IPS-NIHi7 (cell line): ENCODE results near the gene CYP46A1.
A peak's percentile ranks its signal among the peaks of the same experiment; 100 is the strongest.

ENCODE experiments used
- DNase-seq: peaks from one replicate; pipeline ENCODE4 v3.0.0; 2012; ENCODE audit warnings: mixed read lengths; ENCODE audit errors: extremely low spot score

Gene CYP46A1

GRCh38 chr14:99708449-99708848 lies 24.4 kb downstream of the CYP46A1 start:
- no peak for DNase-seq

DNA sequence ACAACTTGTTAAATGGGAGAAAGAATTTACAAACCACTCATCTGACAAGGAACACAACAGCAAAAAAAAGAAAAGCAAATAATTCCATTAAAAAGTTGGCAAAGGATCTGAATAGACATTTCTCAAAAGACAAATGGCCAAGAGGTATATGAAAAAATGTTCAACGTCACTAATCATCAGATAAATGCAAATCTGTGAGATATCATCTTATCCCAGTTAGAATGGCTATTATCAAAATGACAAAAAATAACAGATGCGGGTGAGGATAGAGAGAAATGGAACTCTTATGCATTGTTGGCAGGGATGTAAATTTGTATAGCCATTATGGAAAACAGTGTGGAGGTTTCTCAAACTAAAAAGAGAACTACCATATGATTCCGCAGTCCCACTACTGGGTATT lies 29.9 kb downstream of the CYP46A1 start:
- DNase-seq = no peak

DNA sequence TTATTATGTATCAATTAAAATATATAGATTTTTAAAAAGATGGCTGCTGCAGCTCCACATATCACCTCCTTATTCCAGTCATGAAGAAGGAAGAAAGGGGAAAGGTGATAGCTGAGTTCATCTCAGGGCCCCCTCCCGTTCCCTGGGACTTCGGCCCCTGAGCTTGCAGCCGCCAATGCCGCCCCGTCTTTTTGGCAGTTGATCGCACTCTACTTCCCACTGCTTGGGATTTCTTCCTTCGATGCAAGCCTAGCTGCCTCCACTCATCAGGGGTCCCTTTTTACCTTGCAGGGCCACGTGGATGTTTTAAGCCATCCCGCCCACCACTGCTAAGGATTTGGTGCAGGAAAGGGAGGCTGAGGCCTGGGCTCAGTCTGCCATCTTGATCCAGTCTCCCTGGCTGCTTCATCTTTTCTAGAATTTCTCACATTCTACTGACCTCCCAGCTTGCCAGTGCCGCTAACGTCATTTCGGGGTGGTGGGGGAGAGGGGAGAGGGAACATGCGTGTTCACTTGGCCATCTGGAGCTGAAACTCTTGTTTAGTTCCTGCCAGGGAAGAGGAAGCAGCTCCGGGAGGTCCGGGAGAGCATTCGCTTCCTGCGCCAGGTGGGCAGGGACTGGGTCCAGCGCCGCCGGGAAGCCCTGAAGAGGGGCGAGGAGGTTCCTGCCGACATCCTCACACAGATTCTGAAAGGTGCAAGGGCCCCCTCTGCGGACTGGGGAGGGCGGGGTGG lies 31.3 kb downstream of the CYP46A1 start:
- DNase-seq = peak; percentile 7

DNA sequence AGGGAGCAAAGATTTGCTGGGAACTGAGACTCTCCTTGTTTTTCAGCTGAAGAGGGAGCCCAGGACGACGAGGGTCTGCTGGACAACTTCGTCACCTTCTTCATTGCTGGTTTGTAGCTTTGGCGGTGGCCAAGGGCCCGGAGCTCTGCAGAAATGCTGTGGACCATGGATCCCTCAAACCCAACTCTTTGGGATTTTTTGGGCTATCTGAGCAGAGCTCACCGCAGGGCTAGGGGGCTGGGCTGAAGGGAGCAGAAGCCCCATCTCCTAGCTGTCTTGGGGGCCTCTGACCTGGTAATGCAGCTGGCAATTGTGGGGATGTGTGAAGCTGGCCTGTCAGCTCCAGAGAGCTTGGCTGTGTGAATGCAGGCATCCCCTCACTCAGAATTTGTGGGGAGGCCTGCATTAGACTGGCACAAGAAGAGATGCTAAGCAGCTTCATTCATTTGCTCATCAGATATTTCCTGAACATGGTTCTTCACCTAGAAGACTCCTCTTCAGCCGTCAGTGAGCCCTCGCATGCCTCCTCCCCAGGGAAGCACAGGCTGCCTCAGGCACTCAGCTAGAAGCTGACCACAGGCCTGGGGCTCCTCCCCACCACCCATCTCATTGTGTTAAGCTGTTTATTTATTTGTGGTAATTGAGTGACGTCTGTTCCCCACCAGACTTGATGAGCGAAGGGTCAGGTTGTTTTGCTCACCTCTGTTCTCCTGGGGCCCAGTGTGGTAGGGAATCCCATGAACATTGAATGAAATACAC lies 32.2 kb downstream of the CYP46A1 start:
- peak; percentile 6 for DNase-seq

GRCh38 chr14:99716850-99717681 lies 33.0 kb downstream of the CYP46A1 start:
- DNase-seq = peak; percentile 4

- no peak for DNase-seq
Observed at GRCh38 chr14:99717682-99718013, 33.5 kb downstream of the CYP46A1 start.

DNA sequence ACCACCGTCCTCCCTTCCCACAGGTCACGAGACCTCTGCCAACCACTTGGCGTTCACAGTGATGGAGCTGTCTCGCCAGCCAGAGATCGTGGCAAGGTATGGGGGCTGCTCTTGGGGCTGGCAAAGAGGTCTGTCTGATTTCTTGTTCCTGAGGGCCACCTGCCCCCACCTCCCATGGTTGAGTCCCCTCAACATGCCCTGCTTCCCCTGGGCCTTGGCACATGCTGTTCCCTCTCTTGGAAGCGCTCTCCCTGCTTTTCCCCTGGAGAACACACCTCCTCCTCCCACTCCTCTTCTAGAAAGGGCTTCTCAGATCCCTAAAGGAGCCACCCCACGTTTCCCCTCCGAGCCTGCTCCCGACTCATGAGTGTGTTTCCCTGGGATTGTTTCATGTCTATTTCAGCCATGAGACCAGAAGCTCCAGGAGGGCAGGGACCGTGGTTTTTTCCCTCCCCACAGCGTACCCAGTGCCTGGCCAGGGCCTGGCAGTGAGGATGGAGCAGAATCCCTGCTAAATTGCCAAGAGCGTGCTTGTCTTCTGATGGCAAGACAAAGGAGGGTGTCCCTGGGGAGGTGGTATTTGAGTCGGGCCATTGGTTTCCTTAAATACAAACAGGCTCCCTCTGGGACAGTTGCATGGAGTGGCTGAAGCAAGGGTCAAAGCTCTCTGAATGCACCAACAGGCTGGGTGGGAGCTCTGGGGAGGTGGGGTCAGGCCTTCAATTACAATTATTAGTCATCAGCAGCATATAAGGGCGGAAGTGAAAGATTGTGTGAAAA lies 34.1 kb downstream of the CYP46A1 start:
- DNase-seq = peak; percentile 18

DNA sequence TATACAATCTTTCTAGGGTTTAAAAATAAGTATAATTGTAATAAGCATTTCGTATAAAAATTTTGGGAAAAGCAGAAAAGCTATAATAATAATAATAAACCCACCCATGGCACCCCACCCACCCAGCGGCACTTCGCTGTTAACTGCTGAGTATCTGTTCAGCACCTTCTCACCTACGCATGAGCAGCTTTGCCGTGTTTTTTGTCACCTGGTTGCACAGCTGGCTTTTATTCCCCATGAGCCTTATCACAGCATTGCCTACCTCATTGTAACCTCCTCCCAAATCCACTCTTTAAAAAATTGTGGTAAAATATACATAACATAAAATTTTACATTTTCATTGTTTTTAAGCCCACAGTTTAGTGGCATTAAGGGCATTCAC lies 34.7 kb downstream of the CYP46A1 start:
- no peak for DNase-seq

DNA sequence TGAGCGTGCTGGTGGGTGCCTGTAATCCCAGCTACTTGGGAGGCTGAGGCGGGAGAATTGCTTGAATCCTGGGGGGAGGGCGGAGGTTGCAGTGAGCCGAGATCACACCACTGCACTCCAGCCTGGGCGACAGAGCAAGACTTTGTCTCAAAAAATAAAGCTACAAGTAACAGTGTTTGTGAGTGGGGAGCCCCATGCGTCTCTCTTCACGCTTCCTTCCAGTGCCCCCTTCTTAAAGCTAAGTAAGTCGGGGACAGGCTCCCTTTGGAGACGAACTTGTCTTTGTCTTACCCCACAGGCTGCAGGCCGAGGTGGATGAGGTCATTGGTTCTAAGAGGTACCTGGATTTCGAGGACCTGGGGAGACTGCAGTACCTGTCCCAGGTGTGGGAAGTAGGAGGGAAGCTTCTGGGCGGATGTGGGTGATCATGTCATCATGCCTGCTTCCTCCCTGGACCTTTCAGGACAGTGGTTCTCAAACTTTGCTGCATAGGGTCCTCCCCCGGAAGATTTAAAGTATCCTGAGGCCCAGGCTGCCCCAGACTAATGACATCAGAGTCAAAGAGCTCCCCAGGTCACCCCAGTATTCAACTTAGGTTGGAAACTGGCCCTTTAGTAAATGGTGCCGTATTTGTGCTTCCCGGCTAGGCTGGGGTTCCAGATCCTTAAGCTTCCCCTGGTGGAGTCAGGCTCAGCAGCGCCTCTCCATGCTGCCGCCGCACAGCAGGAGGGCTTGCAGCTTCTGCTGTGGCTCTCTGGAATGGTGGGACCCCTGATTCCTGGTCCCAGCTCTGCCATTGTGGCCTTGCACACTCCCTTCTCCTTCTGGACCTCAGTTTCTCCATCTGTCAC lies 37.1 kb downstream of the CYP46A1 start:
- no peak for DNase-seq

GRCh38 chr14:99721792-99722516 lies 37.9 kb downstream of the CYP46A1 start:
- no peak for DNase-seq

DNA sequence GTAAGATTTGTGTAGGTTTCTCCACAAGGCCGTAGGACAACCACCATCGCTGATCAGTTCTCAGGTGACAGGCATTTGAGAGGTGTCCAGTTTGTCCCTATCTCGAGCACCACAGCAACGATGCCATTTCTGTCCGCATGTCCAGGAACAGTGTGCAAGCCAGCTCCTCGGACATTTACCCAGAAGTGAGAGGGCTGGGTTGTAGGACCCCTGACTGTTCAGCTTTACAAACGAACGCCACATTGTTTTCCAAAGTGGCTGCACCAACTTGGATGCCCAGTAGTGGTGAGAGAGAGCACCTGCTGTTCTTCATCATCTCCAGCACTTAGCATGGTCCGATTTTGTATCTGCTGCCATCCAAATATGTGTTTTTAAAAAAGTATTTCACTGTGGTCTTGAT lies 38.6 kb downstream of the CYP46A1 start:
- DNase-seq = no peak

DNA sequence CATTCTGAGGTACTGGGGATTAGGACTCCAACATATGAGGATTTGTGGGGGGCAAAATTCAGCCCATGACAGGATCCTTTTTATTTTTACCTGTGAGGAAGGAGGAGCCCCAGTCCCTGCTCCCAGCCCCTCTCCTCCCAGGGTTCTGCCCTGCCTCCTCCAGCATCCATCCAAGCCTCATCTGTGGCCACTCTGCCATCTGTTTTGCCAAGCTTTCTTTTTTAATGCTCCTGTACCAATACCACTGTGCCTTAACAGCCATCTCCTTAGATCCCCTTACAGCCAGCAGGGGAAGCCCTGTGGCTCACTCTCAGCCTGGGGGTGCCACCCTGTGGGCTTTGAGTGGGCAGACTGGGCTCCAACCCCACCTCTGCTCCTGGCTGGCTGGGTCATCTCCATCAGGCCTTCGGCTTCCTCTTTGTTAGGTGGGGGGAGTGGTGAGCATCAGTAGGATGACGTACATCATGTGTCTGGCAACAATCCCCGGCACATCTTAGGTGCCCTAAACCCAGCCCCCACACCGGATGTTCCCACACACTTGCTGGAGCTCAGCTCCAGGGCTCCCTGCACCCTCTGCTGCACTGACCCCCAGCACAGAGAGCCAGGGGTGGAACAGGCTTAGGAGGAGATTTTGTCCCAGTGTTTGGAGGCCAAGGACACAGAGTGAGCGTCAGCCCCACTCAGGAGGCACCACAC lies 40.2 kb downstream of the CYP46A1 start:
- DNase-seq = no peak

DNA sequence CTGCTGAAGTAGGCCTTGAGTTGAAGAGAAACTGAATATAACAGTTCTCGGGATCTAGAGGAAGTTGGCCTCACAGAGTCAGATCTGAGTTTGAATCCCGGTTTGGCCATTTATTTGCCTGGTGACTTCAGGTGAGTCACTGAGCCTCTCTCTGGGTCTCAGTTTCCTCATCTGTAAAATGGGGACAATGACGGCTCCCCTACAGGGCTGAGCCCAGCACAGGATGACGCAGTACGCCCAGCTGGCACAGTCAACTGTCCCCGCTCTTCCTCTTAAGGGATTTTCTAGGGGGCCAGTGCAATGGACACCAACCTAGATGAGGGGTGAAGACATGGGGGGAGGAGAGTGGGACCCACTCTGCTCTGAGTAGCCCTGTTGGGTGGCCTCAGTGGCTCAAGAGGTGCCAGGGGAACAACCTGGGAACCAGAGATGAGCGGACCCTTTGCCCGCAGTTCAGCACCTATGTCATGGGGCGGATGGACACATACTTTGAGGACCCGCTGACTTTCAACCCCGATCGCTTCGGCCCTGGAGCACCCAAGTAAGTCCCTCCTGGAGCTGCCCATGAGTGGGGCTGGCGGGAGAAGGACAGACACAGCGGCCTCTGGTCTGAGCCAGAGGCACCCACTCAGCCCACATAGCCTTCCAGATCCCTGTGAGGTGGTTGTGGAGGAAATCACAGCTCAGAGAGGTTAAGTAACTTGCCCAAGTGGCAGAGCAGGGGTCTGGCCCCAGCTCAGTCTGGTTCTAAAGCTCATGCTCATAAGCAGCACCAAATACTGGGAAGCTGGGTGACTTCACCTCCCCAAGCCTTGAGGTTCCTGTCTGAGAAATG lies 41.1 kb downstream of the CYP46A1 start:
- no peak for DNase-seq

- DNase-seq = no peak
Observed at GRCh38 chr14:99725774-99726537, 41.9 kb downstream of the CYP46A1 start.

DNA sequence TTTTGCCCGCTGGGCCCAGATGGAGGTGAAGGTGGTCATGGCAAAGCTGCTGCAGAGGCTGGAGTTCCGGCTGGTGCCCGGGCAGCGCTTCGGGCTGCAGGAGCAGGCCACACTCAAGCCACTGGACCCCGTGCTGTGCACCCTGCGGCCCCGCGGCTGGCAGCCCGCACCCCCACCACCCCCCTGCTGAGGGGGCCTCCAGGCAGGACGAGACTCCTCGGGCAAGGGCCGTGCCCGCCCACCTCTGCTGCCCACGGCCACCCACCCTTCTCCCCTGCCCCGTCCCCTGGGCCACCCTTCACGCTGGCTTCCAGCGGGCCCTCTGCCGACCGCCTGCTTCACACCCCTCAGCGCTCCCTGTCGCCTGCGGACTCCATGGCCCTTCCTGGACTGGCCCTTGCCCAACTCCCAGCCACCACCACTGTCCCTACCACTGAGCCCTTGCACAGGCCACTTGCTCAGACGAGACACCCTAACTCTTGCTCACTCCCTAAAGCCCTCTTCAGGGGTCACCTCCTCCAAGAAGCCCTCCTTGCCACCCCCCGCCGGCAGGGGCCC lies 42.5 kb downstream of the CYP46A1 start:
- no peak for DNase-seq

- no peak for DNase-seq
Observed at GRCh38 chr14:99727096-99727870, 43.2 kb downstream of the CYP46A1 start.
